HTR-8/SVneo (cell line): Measurements from ENCODE around the gene DEK.
"Not testable (repeated sequence)": the region's sequence is repeated elsewhere in the genome, so short reads cannot be mapped to it uniquely, and the experiment has no call there.

Experiments
- DNase-seq: peaks from one replicate; pipeline ENCODE4 v3.0.0; 2011; ENCODE audit warnings: low spot score, mixed read lengths; ENCODE audit not compliant: insufficient read length
- FAIRE-seq: peaks from 2 replicates; lab custom pipeline; 2011; peaks lifted over from hg19 to GRCh38; lab: Jason Lieb, UNC

DEK gene

GRCh38 chr6:18264219-18264922 lies at the start of gene DEK:
TSS of gene DEK (minus strand) at chr6:18264530. CDS start at chr6:18263987, 543 bp downstream.
- no peak for FAIRE-seq
- peak; percentile 84 for DNase-seq

GRCh38 chr6:18312368-18312767 lies 48.0 kb upstream of the DEK start:
- DNase-seq = no peak
- FAIRE-seq = no peak

GRCh38 chr6:18310010-18310409 lies 45.7 kb upstream of the DEK start:
- not testable (repeated sequence) for FAIRE-seq

GRCh38 chr6:18309046-18309445 lies 44.7 kb upstream of the DEK start:
- no peak for FAIRE-seq
- no peak for DNase-seq

More at GRCh38 chr6:18310010-18310409, 45.7 kb upstream of the DEK start:
- not testable (repeated sequence) for DNase-seq

- DNase-seq (no peak), FAIRE-seq (no peak)
These were observed 43.9 kb upstream of the DEK start for GRCh38 chr6:18308070-18308735.

- FAIRE-seq (peak; percentile 96), DNase-seq (peak; percentile 60)
These were observed 42.6 kb upstream of the DEK start for GRCh38 chr6:18306977-18307376.

GRCh38 chr6:18302561-18303439 lies 38.5 kb upstream of the DEK start:
- no peak for DNase-seq
- no peak for FAIRE-seq

GRCh38 chr6:18293076-18293904 lies 29.0 kb upstream of the DEK start:
- FAIRE-seq = no peak
- no peak for DNase-seq

- FAIRE-seq (no peak), DNase-seq (no peak)
These were observed 25.0 kb upstream of the DEK start for GRCh38 chr6:18289283-18289682.

- FAIRE-seq = no peak
- DNase-seq = no peak
These were observed 19.9 kb upstream of the DEK start for GRCh38 chr6:18284261-18284660.

- DNase-seq (no peak), FAIRE-seq (no peak)
These were observed 17.2 kb upstream of the DEK start for GRCh38 chr6:18281564-18281963.

- DNase-seq (no peak), FAIRE-seq (no peak)
These were observed 15.8 kb upstream of the DEK start for GRCh38 chr6:18280084-18280483.

GRCh38 chr6:18279422-18279821 lies 15.1 kb upstream of the DEK start:
- FAIRE-seq = no peak

GRCh38 chr6:18277237-18278006 lies 13.1 kb upstream of the DEK start:
- FAIRE-seq (no peak), DNase-seq (no peak)

More at GRCh38 chr6:18279422-18279821, 15.1 kb upstream of the DEK start:
- no peak for DNase-seq

GRCh38 chr6:18276610-18277236 lies 12.4 kb upstream of the DEK start:
- DNase-seq = no peak
- FAIRE-seq = no peak

GRCh38 chr6:18270216-18270615 lies 5.9 kb upstream of the DEK start:
- no peak for DNase-seq
- FAIRE-seq = no peak

- DNase-seq = no peak
- no peak for FAIRE-seq
These were observed 5.4 kb upstream of the DEK start for GRCh38 chr6:18269717-18270116.

GRCh38 chr6:18269253-18269652 lies 4.9 kb upstream of the DEK start:
- FAIRE-seq (no peak), DNase-seq (peak; percentile 82)

- no peak for FAIRE-seq
- no peak for DNase-seq
These were observed 3.7 kb upstream of the DEK start for GRCh38 chr6:18268066-18268465.
